GM23338 (cell line): ENCODE data around the gene SLC17A8. TPM values are rescaled to one million over a fixed set of nuclear protein-coding genes. Genes with fewer than 3 reads are reported as not detected.
A peak's percentile ranks its signal among the peaks of the same experiment; 100 is the strongest.

ENCODE experiments used
- ATAC-seq: fragments of 200-7000 bp; cut with Tn5 transposase; 3 replicates; pipeline ENCODE4 v1.9.1; 2020
- DNase-seq: peaks from one replicate; pipeline ENCODE4 v3.0.0-alpha.2; 2015; ENCODE audit warnings: low spot score
- H2AFZ ChIP-seq: fragments of 200-600 bp; sonication (generic); 2 replicates; pipeline ENCODE4 v1.8.0; 2016; ENCODE audit warnings: antibody characterized with exemption, mild to moderate bottlenecking, moderate library complexity
- H3F3A ChIP-seq: fragments of 200-600 bp; sonication (generic); replicated peaks from 2 replicates; pipeline ENCODE4 v1.8.0; 2017; ENCODE audit warnings: antibody characterized with exemption, mixed run types, low read depth
- H3K27ac ChIP-seq: fragments of 200-600 bp; sonication (generic); 2 replicates; pipeline ENCODE4 v1.6.1; 2016; ENCODE audit warnings: low read depth
- H3K27me3 ChIP-seq: fragments of 200-600 bp; sonication (generic); 2 replicates; pipeline ENCODE4 v1.8.0; 2016; ENCODE audit warnings: mild to moderate bottlenecking, mixed run types, moderate library complexity; ENCODE audit not compliant: insufficient read depth
- H3K36me3 ChIP-seq: fragments of 200-600 bp; sonication (generic); 2 replicates; pipeline ENCODE4 v1.8.0; 2016; ENCODE audit warnings: mild to moderate bottlenecking; ENCODE audit not compliant: insufficient read depth
- H3K4me1 ChIP-seq: fragments of 200-600 bp; sonication (generic); 2 replicates; pipeline ENCODE4 v1.8.0; 2016; ENCODE audit warnings: mild to moderate bottlenecking, moderate library complexity; ENCODE audit not compliant: insufficient read depth
- H3K4me2 ChIP-seq: fragments of 200-600 bp; sonication (generic); 2 replicates; pipeline ENCODE4 v1.7.1; 2017; ENCODE audit warnings: mixed run types
- H3K4me3 ChIP-seq: fragments of 200-600 bp; sonication (generic); 2 replicates; pipeline ENCODE4 v1.6.1; 2016; ENCODE audit warnings: mixed run types
- H3K79me2 ChIP-seq: fragments of 200-600 bp; sonication (generic); replicated peaks from 2 replicates; pipeline ENCODE4 v1.8.0; 2017; ENCODE audit warnings: mild to moderate bottlenecking; ENCODE audit not compliant: insufficient read depth
- H3K9me2 ChIP-seq: fragments of 200-600 bp; sonication (generic); 2 replicates; pipeline ENCODE4 v1.8.0; 2017; ENCODE audit not compliant: insufficient read depth
- H4K20me1 ChIP-seq: fragments of 200-600 bp; sonication (generic); replicated peaks from 2 replicates; pipeline ENCODE4 v1.8.0; 2017; ENCODE audit warnings: mild to moderate bottlenecking; ENCODE audit not compliant: insufficient read depth
- H3K27ac Mint-ChIP-seq: 2 replicates; pipeline ENCODE4 v1.8.0; 2020; ENCODE audit warnings: inconsistent platforms, mild to moderate bottlenecking, moderate library complexity, mixed read lengths
- H3K27me3 Mint-ChIP-seq: 3 replicates; pipeline ENCODE4 v1.8.0; 2022; ENCODE audit warnings: low read depth, mild to moderate bottlenecking, moderate library complexity, mixed read lengths, inconsistent platforms; ENCODE audit not compliant: insufficient read depth, poor library complexity
- H3K36me3 Mint-ChIP-seq: 3 replicates; pipeline ENCODE4 v1.8.0; 2021; ENCODE audit warnings: low read depth, mild to moderate bottlenecking, inconsistent platforms, moderate library complexity, mixed read lengths
- H3K4me1 Mint-ChIP-seq: 3 replicates; pipeline ENCODE4 v1.8.0; 2020; ENCODE audit warnings: mild to moderate bottlenecking, inconsistent platforms, mixed read lengths
- H3K4me3 Mint-ChIP-seq: 3 replicates; pipeline ENCODE4 v1.8.0; 2021; ENCODE audit warnings: moderate library complexity, mild to moderate bottlenecking, inconsistent platforms, mixed read lengths
- H3K9me3 Mint-ChIP-seq: 3 replicates; pipeline ENCODE4 v1.8.0; 2020; ENCODE audit warnings: moderate library complexity, mild to moderate bottlenecking, inconsistent platforms, mixed read lengths
- EZH2 ChIP-seq: fragments of 200-600 bp; sonication (generic); IDR thresholded peaks from one replicate; pipeline ENCODE4 v1.8.0; 2017; ENCODE audit warnings: antibody characterized with exemption, mild to moderate bottlenecking, low read depth; ENCODE audit not compliant: unreplicated experiment
- EZH2phosphoT487 ChIP-seq: fragments of 200-600 bp; sonication (generic); IDR thresholded peaks from one replicate; pipeline ENCODE4 v1.8.1; 2018; ENCODE audit warnings: antibody characterized with exemption; ENCODE audit not compliant: unreplicated experiment
- JUNB ChIP-seq: IDR thresholded peaks from one replicate; pipeline ENCODE4 v1.6.1; 2016; ENCODE audit warnings: antibody characterized with exemption; ENCODE audit not compliant: unreplicated experiment
- ZNF331 ChIP-seq: fragments of 250-450 bp; sonication (Bioruptor Pico); IDR thresholded peaks from 2 replicates; pipeline ENCODE4 v1.5.0; 2020; ENCODE audit warnings: low read depth, mild to moderate bottlenecking, moderate library complexity
- polyA plus RNA-seq: library from polyadenylated mRNA; unstranded; fragments of >200 nt; fragmentation: Nextera tagmentation; extraction: Ambion mirVana; gene quantifications from 2 replicates; pipeline ENCODE4 v1.2.1, GENCODE V29; 2016
- total RNA-seq: library from RNA; depleted of rRNA; stranded (reverse); fragments of >200 nt; shearing (Covaris generic); gene quantifications from 2 replicates; pipeline ENCODE4 v1.2.3, GENCODE V29; 2014
- TF ChIP-seq, protein P1 (sequence below), 2 experiments: fragments of 200-600 bp in 1 of 2; sonication (generic) in 1 of 2; conservative IDR thresholded peaks; 2 replicates each; pipeline versions ENCODE4 v1.5.1 to v1.6.1; 2016 to 2017; ENCODE audit warnings: antibody characterized with exemption in 2 of 2, low read depth in 2 of 2, mild to moderate bottlenecking in 2 of 2, moderate library complexity in 1 of 2
- TF ChIP-seq, protein P2 (sequence below): IDR thresholded peaks from 2 replicates; pipeline ENCODE4 v1.6.1; 2016; ENCODE audit warnings: antibody characterized with exemption
- TF ChIP-seq, protein P3 (sequence below): fragments of 250-450 bp; sonication (Bioruptor Pico); IDR thresholded peaks from 2 replicates; pipeline ENCODE4 v1.5.0; 2020; ENCODE audit warnings: mild to moderate bottlenecking, moderate library complexity

Gene SLC17A8
- total and polyA plus RNA-seq, 2 experiments from 2014 or later, result 0.05 to 0.24 TPM

DNA sequence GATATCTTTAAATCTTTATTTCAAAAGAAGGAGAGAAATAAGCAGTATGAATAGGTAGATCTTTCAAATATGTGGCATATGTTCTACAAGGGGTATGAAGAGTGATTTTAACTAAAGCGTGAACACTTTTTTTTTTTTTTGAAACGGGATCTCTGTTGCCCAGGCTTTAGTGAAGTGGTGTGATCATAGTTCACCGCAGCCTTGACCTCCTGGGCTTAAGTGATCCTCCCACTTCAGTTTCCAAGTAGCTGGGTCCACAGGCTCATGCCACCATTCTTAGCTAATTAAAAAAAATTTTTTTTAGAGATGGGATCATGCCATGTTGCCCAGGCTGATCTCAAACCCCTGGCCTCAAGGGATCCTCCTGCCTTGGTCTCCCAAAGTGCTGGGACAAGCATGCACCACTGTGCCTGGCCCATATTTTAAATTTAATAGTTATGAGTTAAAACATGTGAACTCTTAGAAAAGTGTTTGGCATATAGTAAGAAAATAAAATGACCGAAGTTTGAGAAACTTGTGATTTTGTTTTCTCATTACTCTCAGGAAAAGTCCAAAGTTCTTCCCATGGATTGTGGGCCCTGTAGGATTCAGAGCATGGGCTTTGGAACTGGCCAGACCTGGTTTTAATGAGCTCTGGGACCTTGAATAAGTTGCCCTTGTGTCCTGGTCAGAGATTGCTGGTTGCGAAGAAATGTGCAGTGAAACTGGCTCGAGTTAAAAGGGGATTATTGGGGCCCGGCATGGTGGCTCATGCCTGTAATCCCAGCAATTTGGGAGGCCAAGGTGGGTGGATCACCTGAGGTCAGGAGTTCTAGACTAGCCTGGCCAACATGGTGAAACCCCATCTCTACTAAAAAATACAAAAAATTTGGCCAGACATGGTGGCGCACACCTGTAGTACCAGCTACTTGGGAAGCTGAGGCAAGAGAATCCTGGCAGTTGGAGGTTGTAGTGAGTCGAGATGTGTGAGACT is 27.0 kb downstream of the SLC17A8 start (continued):
- TF ChIP-seq, protein P1, sequence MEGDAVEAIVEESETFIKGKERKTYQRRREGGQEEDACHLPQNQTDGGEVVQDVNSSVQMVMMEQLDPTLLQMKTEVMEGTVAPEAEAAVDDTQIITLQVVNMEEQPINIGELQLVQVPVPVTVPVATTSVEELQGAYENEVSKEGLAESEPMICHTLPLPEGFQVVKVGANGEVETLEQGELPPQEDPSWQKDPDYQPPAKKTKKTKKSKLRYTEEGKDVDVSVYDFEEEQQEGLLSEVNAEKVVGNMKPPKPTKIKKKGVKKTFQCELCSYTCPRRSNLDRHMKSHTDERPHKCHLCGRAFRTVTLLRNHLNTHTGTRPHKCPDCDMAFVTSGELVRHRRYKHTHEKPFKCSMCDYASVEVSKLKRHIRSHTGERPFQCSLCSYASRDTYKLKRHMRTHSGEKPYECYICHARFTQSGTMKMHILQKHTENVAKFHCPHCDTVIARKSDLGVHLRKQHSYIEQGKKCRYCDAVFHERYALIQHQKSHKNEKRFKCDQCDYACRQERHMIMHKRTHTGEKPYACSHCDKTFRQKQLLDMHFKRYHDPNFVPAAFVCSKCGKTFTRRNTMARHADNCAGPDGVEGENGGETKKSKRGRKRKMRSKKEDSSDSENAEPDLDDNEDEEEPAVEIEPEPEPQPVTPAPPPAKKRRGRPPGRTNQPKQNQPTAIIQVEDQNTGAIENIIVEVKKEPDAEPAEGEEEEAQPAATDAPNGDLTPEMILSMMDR (conservative IDR thresholded peaks at IDR 0.05; ENCODE audit: low read depth in 2 of 2), result no peak
- TF ChIP-seq JUNB (no peak), ZNF331 (CRISPR knock-in tag) (no peak), EZH2phosphoT487 (no peak)
- TF ChIP-seq, protein P2, sequence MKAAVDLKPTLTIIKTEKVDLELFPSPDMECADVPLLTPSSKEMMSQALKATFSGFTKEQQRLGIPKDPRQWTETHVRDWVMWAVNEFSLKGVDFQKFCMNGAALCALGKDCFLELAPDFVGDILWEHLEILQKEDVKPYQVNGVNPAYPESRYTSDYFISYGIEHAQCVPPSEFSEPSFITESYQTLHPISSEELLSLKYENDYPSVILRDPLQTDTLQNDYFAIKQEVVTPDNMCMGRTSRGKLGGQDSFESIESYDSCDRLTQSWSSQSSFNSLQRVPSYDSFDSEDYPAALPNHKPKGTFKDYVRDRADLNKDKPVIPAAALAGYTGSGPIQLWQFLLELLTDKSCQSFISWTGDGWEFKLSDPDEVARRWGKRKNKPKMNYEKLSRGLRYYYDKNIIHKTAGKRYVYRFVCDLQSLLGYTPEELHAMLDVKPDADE, result no peak

DNA sequence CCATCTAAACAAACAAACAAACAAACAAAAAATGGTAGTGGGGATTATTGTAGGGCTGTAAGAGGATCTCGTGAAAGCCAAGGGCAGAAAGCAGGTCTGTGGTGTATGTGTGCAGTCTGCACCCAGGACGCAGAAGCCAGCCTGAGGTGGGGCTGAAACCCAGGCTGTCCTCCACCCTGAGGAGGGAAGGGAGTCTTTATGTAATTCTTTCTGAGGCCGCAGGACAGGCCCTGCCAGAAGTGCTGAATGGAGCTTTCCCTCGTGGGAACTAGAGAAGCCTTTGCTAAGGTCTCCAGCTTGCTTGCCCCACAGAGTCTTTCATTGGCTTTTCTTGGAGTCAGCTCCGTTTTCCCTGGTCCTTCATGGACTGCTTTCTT is 27.7 kb downstream of the SLC17A8 start:
- no peaks in the 10 kb centered on the region for H3K36me3 ChIP-seq
- H3K4me3 ChIP-seq, result no peak overlapping the region
- peak overlapping the region; percentile 10; the same call in 1 of the 2 replicates for H3K27ac Mint-ChIP-seq
- H3K4me2 ChIP-seq, result no peak overlapping the region
- H3K27me3 ChIP-seq, result no peaks in the 10 kb centered on the region
- no peaks in the 10 kb centered on the region for H3F3A ChIP-seq
- H3K27me3 Mint-ChIP-seq, result no peaks in the 10 kb centered on the region
- DNase-seq (no peak), ATAC-seq (no peak)
- H3K36me3 Mint-ChIP-seq, result no peaks in the 10 kb centered on the region
- H3K4me1 Mint-ChIP-seq, result peaks cover 3% of the 10 kb centered on the region; the same call in 1 of the 3 replicates
- H3K4me1 ChIP-seq, result peaks cover 6% of the 10 kb centered on the region; the same call in 1 of the 2 replicates
- no peaks in the 10 kb centered on the region for H3K79me2 ChIP-seq
- no peaks in the 10 kb centered on the region for H4K20me1 ChIP-seq
- H3K9me2 ChIP-seq, result no peaks in the 10 kb centered on the region
- H3K9me3 Mint-ChIP-seq, result no peaks in the 10 kb centered on the region
- H2AFZ ChIP-seq, result peak overlapping the region; percentile 66; the same call in 1 of the 2 replicates
- no peak overlapping the region for H3K27ac ChIP-seq
- H3K4me3 Mint-ChIP-seq, result no peak overlapping the region
- no peak for TF ChIP-seq EZH2
- TF ChIP-seq, protein P1 (conservative IDR thresholded peaks at IDR 0.05; ENCODE audit: low read depth in 2 of 2), result no peak
- TF ChIP-seq, protein P3, sequence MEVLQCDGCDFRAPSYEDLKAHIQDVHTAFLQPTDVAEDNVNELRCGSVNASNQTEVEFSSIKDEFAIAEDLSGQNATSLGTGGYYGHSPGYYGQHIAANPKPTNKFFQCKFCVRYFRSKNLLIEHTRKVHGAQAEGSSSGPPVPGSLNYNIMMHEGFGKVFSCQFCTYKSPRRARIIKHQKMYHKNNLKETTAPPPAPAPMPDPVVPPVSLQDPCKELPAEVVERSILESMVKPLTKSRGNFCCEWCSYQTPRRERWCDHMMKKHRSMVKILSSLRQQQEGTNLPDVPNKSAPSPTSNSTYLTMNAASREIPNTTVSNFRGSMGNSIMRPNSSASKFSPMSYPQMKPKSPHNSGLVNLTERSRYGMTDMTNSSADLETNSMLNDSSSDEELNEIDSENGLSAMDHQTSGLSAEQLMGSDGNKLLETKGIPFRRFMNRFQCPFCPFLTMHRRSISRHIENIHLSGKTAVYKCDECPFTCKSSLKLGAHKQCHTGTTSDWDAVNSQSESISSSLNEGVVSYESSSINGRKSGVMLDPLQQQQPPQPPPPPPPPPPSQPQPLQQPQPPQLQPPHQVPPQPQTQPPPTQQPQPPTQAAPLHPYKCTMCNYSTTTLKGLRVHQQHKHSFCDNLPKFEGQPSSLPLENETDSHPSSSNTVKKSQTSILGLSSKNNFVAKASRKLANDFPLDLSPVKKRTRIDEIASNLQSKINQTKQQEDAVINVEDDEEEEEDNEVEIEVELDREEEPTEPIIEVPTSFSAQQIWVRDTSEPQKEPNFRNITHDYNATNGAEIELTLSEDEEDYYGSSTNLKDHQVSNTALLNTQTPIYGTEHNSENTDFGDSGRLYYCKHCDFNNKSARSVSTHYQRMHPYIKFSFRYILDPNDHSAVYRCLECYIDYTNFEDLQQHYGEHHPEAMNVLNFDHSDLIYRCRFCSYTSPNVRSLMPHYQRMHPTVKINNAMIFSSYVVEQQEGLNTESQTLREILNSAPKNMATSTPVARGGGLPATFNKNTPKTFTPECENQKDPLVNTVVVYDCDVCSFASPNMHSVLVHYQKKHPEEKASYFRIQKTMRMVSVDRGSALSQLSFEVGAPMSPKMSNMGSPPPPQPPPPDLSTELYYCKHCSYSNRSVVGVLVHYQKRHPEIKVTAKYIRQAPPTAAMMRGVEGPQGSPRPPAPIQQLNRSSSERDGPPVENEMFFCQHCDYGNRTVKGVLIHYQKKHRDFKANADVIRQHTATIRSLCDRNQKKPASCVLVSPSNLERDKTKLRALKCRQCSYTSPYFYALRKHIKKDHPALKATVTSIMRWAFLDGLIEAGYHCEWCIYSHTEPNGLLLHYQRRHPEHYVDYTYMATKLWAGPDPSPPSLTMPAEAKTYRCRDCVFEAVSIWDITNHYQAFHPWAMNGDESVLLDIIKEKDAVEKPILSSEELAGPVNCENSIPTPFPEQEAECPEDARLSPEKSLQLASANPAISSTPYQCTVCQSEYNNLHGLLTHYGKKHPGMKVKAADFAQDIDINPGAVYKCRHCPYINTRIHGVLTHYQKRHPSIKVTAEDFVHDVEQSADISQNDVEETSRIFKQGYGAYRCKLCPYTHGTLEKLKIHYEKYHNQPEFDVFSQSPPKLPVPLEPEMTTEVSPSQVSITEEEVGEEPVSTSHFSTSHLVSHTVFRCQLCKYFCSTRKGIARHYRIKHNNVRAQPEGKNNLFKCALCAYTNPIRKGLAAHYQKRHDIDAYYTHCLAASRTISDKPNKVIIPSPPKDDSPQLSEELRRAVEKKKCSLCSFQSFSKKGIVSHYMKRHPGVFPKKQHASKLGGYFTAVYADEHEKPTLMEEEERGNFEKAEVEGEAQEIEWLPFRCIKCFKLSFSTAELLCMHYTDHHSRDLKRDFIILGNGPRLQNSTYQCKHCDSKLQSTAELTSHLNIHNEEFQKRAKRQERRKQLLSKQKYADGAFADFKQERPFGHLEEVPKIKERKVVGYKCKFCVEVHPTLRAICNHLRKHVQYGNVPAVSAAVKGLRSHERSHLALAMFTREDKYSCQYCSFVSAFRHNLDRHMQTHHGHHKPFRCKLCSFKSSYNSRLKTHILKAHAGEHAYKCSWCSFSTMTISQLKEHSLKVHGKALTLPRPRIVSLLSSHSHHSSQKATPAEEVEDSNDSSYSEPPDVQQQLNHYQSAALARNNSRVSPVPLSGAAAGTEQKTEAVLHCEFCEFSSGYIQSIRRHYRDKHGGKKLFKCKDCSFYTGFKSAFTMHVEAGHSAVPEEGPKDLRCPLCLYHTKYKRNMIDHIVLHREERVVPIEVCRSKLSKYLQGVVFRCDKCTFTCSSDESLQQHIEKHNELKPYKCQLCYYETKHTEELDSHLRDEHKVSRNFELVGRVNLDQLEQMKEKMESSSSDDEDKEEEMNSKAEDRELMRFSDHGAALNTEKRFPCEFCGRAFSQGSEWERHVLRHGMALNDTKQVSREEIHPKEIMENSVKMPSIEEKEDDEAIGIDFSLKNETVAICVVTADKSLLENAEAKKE, result no peak
